H54 (cell line): Measurements from ENCODE around the gene LMO7.
A peak's percentile ranks its signal among the peaks of the same experiment; 100 is the strongest.
"Not testable (repeated sequence)": the region's sequence is repeated elsewhere in the genome, so short reads cannot be mapped to it uniquely, and the experiment has no call there.

ENCODE experiments used
- DNase-seq: peaks from one replicate; pipeline ENCODE4 v3.0.0; 2011; ENCODE audit warnings: low spot score, mixed read lengths; ENCODE audit not compliant: insufficient read length
- FAIRE-seq: peaks from 3 replicates; lab custom pipeline; 2011; peaks lifted over from hg19 to GRCh38; lab: Jason Lieb, UNC
- POLR2A ChIP-seq: IDR thresholded peaks from 2 replicates; pipeline ENCODE4 v1.6.1; 2011; ENCODE audit warnings: low read depth, mild to moderate bottlenecking, low read length

Gene LMO7

GRCh38 chr13:75699062-75699461 lies 62.9 kb downstream of the LMO7 start:
- TF ChIP-seq POLR2A = no peak
- DNase-seq (no peak), FAIRE-seq (no peak)

GRCh38 chr13:75699717-75700116 lies 63.6 kb downstream of the LMO7 start:
- FAIRE-seq, DNase-seq: not testable (repeated sequence)

- FAIRE-seq (no peak), DNase-seq (no peak)
- no peak for TF ChIP-seq POLR2A
Measured at GRCh38 chr13:75700552-75700951, 64.4 kb downstream of the LMO7 start.

- DNase-seq (no peak), FAIRE-seq (no peak)
- no peak for TF ChIP-seq POLR2A
Measured at GRCh38 chr13:75702476-75702875, 66.3 kb downstream of the LMO7 start.

GRCh38 chr13:75703769-75704168 lies 67.6 kb downstream of the LMO7 start:
- FAIRE-seq = no peak
- no peak for DNase-seq
- TF ChIP-seq POLR2A = no peak

- DNase-seq = no peak
- peak; percentile 90 for FAIRE-seq
- TF ChIP-seq POLR2A = no peak
Measured at GRCh38 chr13:75704194-75704926, 68.2 kb downstream of the LMO7 start.

- no peak for TF ChIP-seq POLR2A
- FAIRE-seq = no peak
- no peak for DNase-seq
Measured at GRCh38 chr13:75704927-75705288, 68.8 kb downstream of the LMO7 start.

GRCh38 chr13:75705395-75705794 lies 69.3 kb downstream of the LMO7 start:
- TF ChIP-seq POLR2A = no peak
- DNase-seq = no peak
- FAIRE-seq = peak; percentile 95

- TF ChIP-seq POLR2A = no peak
- peak; percentile 6 for FAIRE-seq
- no peak for DNase-seq
Measured at GRCh38 chr13:75705908-75706307, 69.8 kb downstream of the LMO7 start.

GRCh38 chr13:75713852-75714251 lies 77.7 kb downstream of the LMO7 start:
- no peak for TF ChIP-seq POLR2A
- FAIRE-seq = peak; percentile 38
- no peak for DNase-seq

- FAIRE-seq (peak; percentile 91), DNase-seq (no peak)
- TF ChIP-seq POLR2A = no peak
Measured at GRCh38 chr13:75715601-75716523, 79.7 kb downstream of the LMO7 start.

- DNase-seq = no peak
- FAIRE-seq = no peak
- TF ChIP-seq POLR2A = no peak
Measured at GRCh38 chr13:75717525-75717924, 81.4 kb downstream of the LMO7 start.

- DNase-seq (no peak), FAIRE-seq (peak; percentile 77)
- no peak for TF ChIP-seq POLR2A
Measured at GRCh38 chr13:75721307-75721706, 85.2 kb downstream of the LMO7 start.

- FAIRE-seq (peak; percentile 72), DNase-seq (no peak)
- TF ChIP-seq POLR2A = no peak
Measured at GRCh38 chr13:75723901-75724300, 87.8 kb downstream of the LMO7 start.
